Gastrocnemius medialis (tissue), 4 donors: Measurements from ENCODE around the gene SLC35B1.

Source experiments
- CTCF ChIP-seq, 5 experiments: fragments of 450-650 bp in 3 of 5; fragments of 200-600 bp in 2 of 5; sonication (generic) in 2 of 5; IDR thresholded peaks in 4 of 5; conservative IDR thresholded peaks in 1 of 5; 1 replicate in 4 of 5; 2 replicates in 1 of 5; pipeline ENCODE4 v1.5.1; 2016 to 2019; ENCODE audit warnings: antibody characterized with exemption in 5 of 5, mild to moderate bottlenecking in 3 of 5, moderate library complexity in 3 of 5
- POLR2A ChIP-seq, 2 donors: fragments of 450-650 bp; IDR thresholded peaks; one replicate each; pipeline ENCODE4 v1.6.1; 2017; ENCODE audit warnings: antibody characterized with exemption in 2 of 2, mild to moderate bottlenecking in 2 of 2, moderate library complexity in 2 of 2

- no peak for TF ChIP-seq POLR2A (IDR thresholded peaks at IDR 0.05)
- no peak for TF ChIP-seq CTCF (IDR thresholded peaks at IDR 0.05 in 4 of 5, conservative IDR thresholded peaks at IDR 0.05 in 1 of 5)
Measured at GRCh38 chr17:49741009-49741691, 33.4 kb upstream of the SLC35B1 start.
